Measurements from ENCODE around the gene DENND2A. TPM values are rescaled to one million over a fixed set of nuclear protein-coding genes. Genes with fewer than 3 reads are reported as not detected.
"Not testable (repeated sequence)": the region's sequence is repeated elsewhere in the genome, so short reads cannot be mapped to it uniquely, and the experiment has no call there.

DENND2A gene
- total RNA-seq, 2 donors from 2014 or later, result 13.7 to 26.4 TPM

GRCh38 chr7:140537750-140538482, 102.7 kb downstream of the DENND2A start:
- DNase-seq (ENCODE audit: low spot score), result peak; percentile 12
- intact Hi-C loops (cut with DNase I), result no loop called here

- intact Hi-C loops (cut with DNase I), result no loop called here
- DNase-seq (ENCODE audit: low spot score), result peak; percentile 59
Measured at GRCh38 chr7:140534743-140535142, 105.9 kb downstream of the DENND2A start.

- intact Hi-C loops (cut with DNase I), result no loop called here
- DNase-seq (ENCODE audit: low spot score), result peak; percentile 36
Measured at GRCh38 chr7:140533394-140533872, 107.2 kb downstream of the DENND2A start.

GRCh38 chr7:140529428-140529827, 111.2 kb downstream of the DENND2A start:
- intact Hi-C loops (cut with DNase I); DNase-seq (ENCODE audit: low spot score): not testable (repeated sequence)

GRCh38 chr7:140526787-140527664, 113.6 kb downstream of the DENND2A start:
- intact Hi-C loops (cut with DNase I), result no loop called here
- DNase-seq (ENCODE audit: low spot score), result peak; percentile 69

- intact Hi-C loops (cut with DNase I), result no loop called here
- peak; percentile 54 for DNase-seq (ENCODE audit: low spot score)
Measured at GRCh38 chr7:140526214-140526613, 114.4 kb downstream of the DENND2A start.

- peak; percentile 58 for DNase-seq (ENCODE audit: low spot score)
- intact Hi-C loops (cut with DNase I), result no loop called here
Measured at GRCh38 chr7:140525743-140526142, 114.9 kb downstream of the DENND2A start.

- intact Hi-C loops (cut with DNase I), result no loop called here
- no peak for DNase-seq (ENCODE audit: low spot score)
Measured at GRCh38 chr7:140521421-140521820, 119.2 kb downstream of the DENND2A start.

GRCh38 chr7:140519007-140519399, 121.6 kb downstream of the DENND2A start:
- intact Hi-C loops (cut with DNase I), result loop anchor here (2.0 to 5.0 kb wide), 2 partner anchors 130 to 133 kb away; no protein-coding TSS in a partner anchor
- no peak for DNase-seq (ENCODE audit: low spot score)

- intact Hi-C loops (cut with DNase I), result loop anchor here (2.0 to 5.0 kb wide), 2 partner anchors 130 to 134 kb away; no protein-coding TSS in a partner anchor
- no peak for DNase-seq (ENCODE audit: low spot score)
Measured at GRCh38 chr7:140518370-140519006, 122.1 kb downstream of the DENND2A start.

- intact Hi-C loops (cut with DNase I), result loop anchor here (2.0 to 5.0 kb wide), 2 partner anchors 131 to 135 kb away; no protein-coding TSS in a partner anchor
- peak; percentile 96 for DNase-seq (ENCODE audit: low spot score)
Measured at GRCh38 chr7:140517546-140518369, 122.9 kb downstream of the DENND2A start.

- no peak for DNase-seq (ENCODE audit: low spot score)
- intact Hi-C loops (cut with DNase I), result loop anchor here in 1 of 2 donors (2.0 kb wide), 1 partner anchor 142 kb away; no protein-coding TSS in a partner anchor
Measured at GRCh38 chr7:140512317-140513000, 128.2 kb downstream of the DENND2A start.

GRCh38 chr7:140509789-140510188, 130.8 kb downstream of the DENND2A start:
- intact Hi-C loops (cut with DNase I), result no loop called here
- no peak for DNase-seq (ENCODE audit: low spot score)

GRCh38 chr7:140507556-140507955, 133.1 kb downstream of the DENND2A start:
- intact Hi-C loops (cut with DNase I); DNase-seq (ENCODE audit: low spot score): not testable (repeated sequence)

GRCh38 chr7:140506788-140507464, 133.7 kb downstream of the DENND2A start:
- DNase-seq (ENCODE audit: low spot score), result no peak
- intact Hi-C loops (cut with DNase I), result no loop called here

- DNase-seq (ENCODE audit: low spot score), result no peak
- intact Hi-C loops (cut with DNase I), result no loop called here
Measured at GRCh38 chr7:140501966-140502365, 138.6 kb downstream of the DENND2A start.

- intact Hi-C loops (cut with DNase I); DNase-seq (ENCODE audit: low spot score): not testable (repeated sequence)
Measured at GRCh38 chr7:140497807-140498206, 142.8 kb downstream of the DENND2A start.
